Measurements from ENCODE around the gene ATAD3B. TPM values are rescaled to one million over a fixed set of nuclear protein-coding genes. Genes with fewer than 3 reads are reported as not detected.

Gene ATAD3B
- total and polyA plus RNA-seq, 2 of the 13 experiments (the other 11 are each of a cell fraction or from before 2014, with no cell fraction given): 9.6 to 31.1 TPM

DNA sequence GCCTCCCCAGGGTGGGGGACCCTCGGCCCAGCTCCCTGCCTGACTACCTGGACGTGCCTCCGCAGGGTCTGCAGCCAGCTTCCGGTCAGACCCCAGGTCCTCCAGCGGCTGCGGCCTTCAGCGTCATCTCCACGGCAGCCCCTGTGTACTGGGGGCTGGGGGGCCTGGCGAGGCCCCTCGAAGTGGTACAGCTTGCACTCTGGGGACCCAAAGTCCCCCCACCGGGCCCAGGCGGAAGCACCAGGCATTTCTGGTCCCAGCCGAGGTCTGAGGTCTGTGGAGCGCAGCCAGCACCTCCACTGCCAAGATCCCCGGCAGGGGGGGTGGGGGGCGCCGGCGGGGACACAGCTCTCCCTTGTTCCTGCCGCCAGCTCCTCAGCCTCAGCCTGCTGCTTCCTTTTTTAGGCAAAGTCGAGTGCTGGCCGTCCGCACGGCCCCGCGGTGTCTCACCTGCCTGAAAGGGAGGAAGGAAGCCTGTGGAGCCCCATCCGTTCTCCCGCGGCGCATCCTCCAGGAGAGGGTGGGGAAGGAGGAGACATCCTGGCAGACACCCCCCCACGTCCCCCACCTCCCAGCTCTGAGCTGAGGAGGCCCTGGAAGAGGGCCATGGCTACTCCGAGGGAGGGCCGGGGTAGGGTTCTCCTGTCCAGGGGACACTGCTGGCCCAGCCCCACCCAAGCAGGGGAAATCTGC is 37.3 kb upstream of the ATAD3B start:
- FAIRE-seq (no peak), ATAC-seq (no peak), DNase-seq (ENCODE audit: low spot score) (peak; percentile 53)
- H3K4me2 ChIP-seq (ENCODE audit: low read depth, low read length): peak overlapping the region; percentile 89
- no peak overlapping the region for H2AFZ ChIP-seq (ENCODE audit: low read length)
- H4K20me1 ChIP-seq (ENCODE audit: insufficient read depth, low read length): no peaks in the 10 kb centered on the region
- H3K9me3 ChIP-seq (ENCODE audit: low read length): no peaks in the 10 kb centered on the region
- H3K79me2 ChIP-seq (ENCODE audit: insufficient read depth, low read length): peaks cover 31% of the 10 kb centered on the region
- H3K27ac ChIP-seq (ENCODE audit: extremely low read length, insufficient read depth, low read length): peak overlapping the region; percentile 94
- H3K4me1 ChIP-seq (ENCODE audit: insufficient read depth, low read length): peaks cover 62% of the 10 kb centered on the region
- ChIA-PET CTCF (ENCODE audit: low intra/inter-chr PET ratio, low total read pairs) (no interaction called here), POLR2A (interaction anchor here (0.7 to 11.0 kb wide), 13 partner anchors 8 to 335 kb away, joined by 3 to 355 read pairs (median 11); partner anchors contain the start of genes ANKRD65, AURKAIP1, CCNL2 and MRPL20)
- no peaks in the 10 kb centered on the region; a peak in 1 of 5 replicates for H3K36me3 ChIP-seq (replicated peaks in 1 of 2; ENCODE audit: control insufficient read depth in 1 of 2, insufficient read depth in 2 of 2, low read length in 2 of 2)
- no TSS peak for BruUV-seq (replicated peaks)
- peak overlapping the region; percentile 85 for H3K9ac ChIP-seq (ENCODE audit: insufficient read depth, low read depth, low read length)
- peak overlapping the region; percentile 72 to 88 (median 84) for H3K4me3 ChIP-seq (replicated peaks in 1 of 3; ENCODE audit: insufficient read depth in 1 of 3, low read depth in 2 of 3, low read length in 3 of 3)
- intact Hi-C loops (cut with micrococcal nuclease; ENCODE audit: unreplicated experiment): no loop called here
- H3K27me3 ChIP-seq (ENCODE audit: control insufficient read depth in 1 of 2, insufficient read depth in 2 of 2, low read length in 2 of 2): no peaks in the 10 kb centered on the region
- in situ Hi-C loops (cut with HindIII; ENCODE audit: extremely low pct_ligation_motif_present, low pct_unique_long_range_greater_than_20kb): no loop called here
- 2% methylated on average over 7 of the region's 32 CpGs for WGBS (ENCODE audit: low lambda C conversion rate)
- TF ChIP-seq, protein P1, sequence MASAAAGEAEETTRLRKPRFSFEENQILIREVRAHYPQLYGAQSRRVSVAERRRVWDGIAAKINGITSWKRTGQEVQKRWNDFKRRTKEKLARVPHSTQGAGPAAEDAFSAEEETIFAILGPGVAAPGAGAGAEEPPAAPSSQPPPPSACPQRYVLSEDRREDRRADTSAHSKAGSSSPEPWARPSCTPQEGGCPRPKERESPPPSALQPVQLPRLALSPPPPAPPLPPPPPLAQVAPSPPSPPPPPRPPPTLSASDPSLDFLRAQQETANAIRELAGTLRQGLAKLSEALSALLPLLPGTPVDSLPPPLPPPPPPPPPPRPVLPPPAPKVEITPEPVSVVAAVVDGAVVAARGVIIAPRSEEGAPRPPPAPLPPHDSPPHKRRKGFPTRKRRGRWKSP (CRISPR knock-in tag; IDR thresholded peaks at IDR 0.05): peak; percentile 31; the same call in 1 of the 2 replicates
- TF ChIP-seq SALL1 (CRISPR knock-in tag; IDR thresholded peaks at IDR 0.05) (no peak), KLF9 (CRISPR knock-in tag; IDR thresholded peaks at IDR 0.05; ENCODE audit: low read depth) (no peak), RARA (CRISPR knock-in tag; IDR thresholded peaks at IDR 0.05) (peak; percentile 39), PTBP1 (IDR thresholded peaks at IDR 0.05; ENCODE audit: low read depth, low read length, poor library complexity, severe bottlenecking) (peak; percentile 16), NR2F6 (IDR thresholded peaks at IDR 0.05) (no peak), NR2F6 (CRISPR knock-in tag; IDR thresholded peaks at IDR 0.05) (peak; percentile 16; the same call in 1 of the 2 replicates), KAT8 (CRISPR knock-in tag; IDR thresholded peaks at IDR 0.05) (0 out of 2 replicates have a peak, but pooled peaks have one; percentile 5), HNRNPK (IDR thresholded peaks at IDR 0.05; ENCODE audit: low read depth, low read length, poor library complexity, severe bottlenecking) (peak; percentile 10), FOSL1 (CRISPR knock-in tag; IDR thresholded peaks at IDR 0.05; ENCODE audit: borderline replicate concordance) (no peak), RNF2 (conservative IDR thresholded peaks at IDR 0.05; ENCODE audit: low read depth) (no peak), ZNF430 (CRISPR knock-in tag; IDR thresholded peaks at IDR 0.05) (peak; percentile 12; the same call in 1 of the 2 replicates), AGO2 (optimal IDR thresholded peaks at IDR 0.05; ENCODE audit: low read depth, low read length) (peak; percentile 94), ARNT2 (CRISPR knock-in tag; IDR thresholded peaks at IDR 0.05; ENCODE audit: low read depth) (0 out of 2 replicates have a peak, but pooled peaks have one; percentile 57)
- TF ChIP-seq, protein P2, sequence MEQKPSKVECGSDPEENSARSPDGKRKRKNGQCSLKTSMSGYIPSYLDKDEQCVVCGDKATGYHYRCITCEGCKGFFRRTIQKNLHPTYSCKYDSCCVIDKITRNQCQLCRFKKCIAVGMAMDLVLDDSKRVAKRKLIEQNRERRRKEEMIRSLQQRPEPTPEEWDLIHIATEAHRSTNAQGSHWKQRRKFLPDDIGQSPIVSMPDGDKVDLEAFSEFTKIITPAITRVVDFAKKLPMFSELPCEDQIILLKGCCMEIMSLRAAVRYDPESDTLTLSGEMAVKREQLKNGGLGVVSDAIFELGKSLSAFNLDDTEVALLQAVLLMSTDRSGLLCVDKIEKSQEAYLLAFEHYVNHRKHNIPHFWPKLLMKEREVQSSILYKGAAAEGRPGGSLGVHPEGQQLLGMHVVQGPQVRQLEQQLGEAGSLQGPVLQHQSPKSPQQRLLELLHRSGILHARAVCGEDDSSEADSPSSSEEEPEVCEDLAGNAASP (CRISPR knock-in tag; IDR thresholded peaks at IDR 0.05; ENCODE audit: borderline replicate concordance): no peak
- TF ChIP-seq, protein P3, sequence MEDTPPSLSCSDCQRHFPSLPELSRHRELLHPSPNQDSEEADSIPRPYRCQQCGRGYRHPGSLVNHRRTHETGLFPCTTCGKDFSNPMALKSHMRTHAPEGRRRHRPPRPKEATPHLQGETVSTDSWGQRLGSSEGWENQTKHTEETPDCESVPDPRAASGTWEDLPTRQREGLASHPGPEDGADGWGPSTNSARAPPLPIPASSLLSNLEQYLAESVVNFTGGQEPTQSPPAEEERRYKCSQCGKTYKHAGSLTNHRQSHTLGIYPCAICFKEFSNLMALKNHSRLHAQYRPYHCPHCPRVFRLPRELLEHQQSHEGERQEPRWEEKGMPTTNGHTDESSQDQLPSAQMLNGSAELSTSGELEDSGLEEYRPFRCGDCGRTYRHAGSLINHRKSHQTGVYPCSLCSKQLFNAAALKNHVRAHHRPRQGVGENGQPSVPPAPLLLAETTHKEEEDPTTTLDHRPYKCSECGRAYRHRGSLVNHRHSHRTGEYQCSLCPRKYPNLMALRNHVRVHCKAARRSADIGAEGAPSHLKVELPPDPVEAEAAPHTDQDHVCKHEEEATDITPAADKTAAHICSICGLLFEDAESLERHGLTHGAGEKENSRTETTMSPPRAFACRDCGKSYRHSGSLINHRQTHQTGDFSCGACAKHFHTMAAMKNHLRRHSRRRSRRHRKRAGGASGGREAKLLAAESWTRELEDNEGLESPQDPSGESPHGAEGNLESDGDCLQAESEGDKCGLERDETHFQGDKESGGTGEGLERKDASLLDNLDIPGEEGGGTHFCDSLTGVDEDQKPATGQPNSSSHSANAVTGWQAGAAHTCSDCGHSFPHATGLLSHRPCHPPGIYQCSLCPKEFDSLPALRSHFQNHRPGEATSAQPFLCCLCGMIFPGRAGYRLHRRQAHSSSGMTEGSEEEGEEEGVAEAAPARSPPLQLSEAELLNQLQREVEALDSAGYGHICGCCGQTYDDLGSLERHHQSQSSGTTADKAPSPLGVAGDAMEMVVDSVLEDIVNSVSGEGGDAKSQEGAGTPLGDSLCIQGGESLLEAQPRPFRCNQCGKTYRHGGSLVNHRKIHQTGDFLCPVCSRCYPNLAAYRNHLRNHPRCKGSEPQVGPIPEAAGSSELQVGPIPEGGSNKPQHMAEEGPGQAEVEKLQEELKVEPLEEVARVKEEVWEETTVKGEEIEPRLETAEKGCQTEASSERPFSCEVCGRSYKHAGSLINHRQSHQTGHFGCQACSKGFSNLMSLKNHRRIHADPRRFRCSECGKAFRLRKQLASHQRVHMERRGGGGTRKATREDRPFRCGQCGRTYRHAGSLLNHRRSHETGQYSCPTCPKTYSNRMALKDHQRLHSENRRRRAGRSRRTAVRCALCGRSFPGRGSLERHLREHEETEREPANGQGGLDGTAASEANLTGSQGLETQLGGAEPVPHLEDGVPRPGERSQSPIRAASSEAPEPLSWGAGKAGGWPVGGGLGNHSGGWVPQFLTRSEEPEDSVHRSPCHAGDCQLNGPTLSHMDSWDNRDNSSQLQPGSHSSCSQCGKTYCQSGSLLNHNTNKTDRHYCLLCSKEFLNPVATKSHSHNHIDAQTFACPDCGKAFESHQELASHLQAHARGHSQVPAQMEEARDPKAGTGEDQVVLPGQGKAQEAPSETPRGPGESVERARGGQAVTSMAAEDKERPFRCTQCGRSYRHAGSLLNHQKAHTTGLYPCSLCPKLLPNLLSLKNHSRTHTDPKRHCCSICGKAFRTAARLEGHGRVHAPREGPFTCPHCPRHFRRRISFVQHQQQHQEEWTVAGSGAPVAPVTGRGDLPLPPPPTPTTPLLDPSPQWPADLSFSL (CRISPR knock-in tag; IDR thresholded peaks at IDR 0.05): no peak
